Transverse colon (tissue), 4 donors: ENCODE data around the gene PITPNC1.

Experiments
- POLR2A ChIP-seq: fragments of 450-650 bp; IDR thresholded peaks from one replicate; pipeline ENCODE4 v1.6.1; 2016; ENCODE audit warnings: antibody characterized with exemption, mild to moderate bottlenecking, moderate library complexity
- POLR2AphosphoS5 ChIP-seq, 3 donors: sonication (generic); formaldehyde crosslinking; IDR thresholded peaks; one replicate each; pipeline ENCODE4 v1.6.1; 2016; ENCODE audit warnings: antibody characterized with exemption in 3 of 3
- TF ChIP-seq, protein P1 (sequence below), 5 experiments: fragments of 200-600 bp in 3 of 5; fragments of 450-650 bp in 2 of 5; sonication (generic) in 3 of 5; IDR thresholded peaks; 1 replicate in 2 of 5; 2 replicates in 3 of 5; pipeline ENCODE4 v1.5.1; 2016 to 2017; ENCODE audit warnings: antibody characterized with exemption in 5 of 5, inconsistent platforms in 3 of 5, mild to moderate bottlenecking in 2 of 5, moderate library complexity in 1 of 5

DNA sequence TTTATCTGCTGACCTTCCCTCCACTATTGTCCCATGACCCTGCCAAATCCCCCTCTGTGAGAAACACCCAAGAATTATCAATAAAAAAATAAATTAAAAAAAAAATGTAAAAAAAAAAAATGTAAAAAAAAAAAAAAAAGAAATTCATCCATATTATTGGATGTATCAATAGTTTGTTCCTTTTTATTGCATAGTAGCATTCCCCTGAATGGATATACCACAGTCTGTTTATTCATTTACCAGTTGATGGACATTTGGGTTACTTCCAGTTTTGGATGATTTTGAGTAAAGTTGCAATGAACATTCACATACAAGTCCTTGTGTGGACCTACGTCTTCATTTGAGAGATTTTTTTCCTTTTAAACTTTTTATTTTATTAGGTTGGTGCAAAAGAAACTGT lies 94.0 kb downstream of the PITPNC1 start:
- TF ChIP-seq, protein P1, sequence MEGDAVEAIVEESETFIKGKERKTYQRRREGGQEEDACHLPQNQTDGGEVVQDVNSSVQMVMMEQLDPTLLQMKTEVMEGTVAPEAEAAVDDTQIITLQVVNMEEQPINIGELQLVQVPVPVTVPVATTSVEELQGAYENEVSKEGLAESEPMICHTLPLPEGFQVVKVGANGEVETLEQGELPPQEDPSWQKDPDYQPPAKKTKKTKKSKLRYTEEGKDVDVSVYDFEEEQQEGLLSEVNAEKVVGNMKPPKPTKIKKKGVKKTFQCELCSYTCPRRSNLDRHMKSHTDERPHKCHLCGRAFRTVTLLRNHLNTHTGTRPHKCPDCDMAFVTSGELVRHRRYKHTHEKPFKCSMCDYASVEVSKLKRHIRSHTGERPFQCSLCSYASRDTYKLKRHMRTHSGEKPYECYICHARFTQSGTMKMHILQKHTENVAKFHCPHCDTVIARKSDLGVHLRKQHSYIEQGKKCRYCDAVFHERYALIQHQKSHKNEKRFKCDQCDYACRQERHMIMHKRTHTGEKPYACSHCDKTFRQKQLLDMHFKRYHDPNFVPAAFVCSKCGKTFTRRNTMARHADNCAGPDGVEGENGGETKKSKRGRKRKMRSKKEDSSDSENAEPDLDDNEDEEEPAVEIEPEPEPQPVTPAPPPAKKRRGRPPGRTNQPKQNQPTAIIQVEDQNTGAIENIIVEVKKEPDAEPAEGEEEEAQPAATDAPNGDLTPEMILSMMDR (IDR thresholded peaks at IDR 0.05) = no peak
- TF ChIP-seq POLR2A (no peak), POLR2AphosphoS5 (IDR thresholded peaks at IDR 0.05) (no peak)
